Endothelial cell of umbilical vein (primary cell): ENCODE results near the gene ARMC8. TPM values are rescaled to one million over a fixed set of nuclear protein-coding genes. Genes with fewer than 3 reads are reported as not detected.

Experiments used
- BruUV-seq: library from RNA; stranded (reverse); fragments of 400-500 nt; replicated peaks from 2 replicates; lab custom pipeline; 2021; lab: Mats Ljungman, UMichigan
- CTCF ChIA-PET: fragments of 300-600, 350-600 bp; sonication (Branson Sonifier 250); formaldehyde crosslinking; loops from one replicate; lab custom pipeline; 2021; ENCODE audit warnings: antibody characterized with exemption, inconsistent platforms; lab: Charles Lee
- POLR2A ChIA-PET: fragments of 300-600, 350-600 bp; sonication (Branson Sonifier 250); formaldehyde crosslinking; loops from one replicate; lab custom pipeline; 2021; ENCODE audit warnings: antibody characterized with exemption, inconsistent platforms; lab: Charles Lee
- DNase-seq: peaks from one replicate; pipeline ENCODE4 v3.0.0-alpha.2; 2011; ENCODE audit warnings: low read depth, low spot score
- FAIRE-seq: peaks from 2 replicates; lab custom pipeline; 2011; peaks lifted over from hg19 to GRCh38; lab: Jason Lieb, UNC
- H2AFZ ChIP-seq: 2 replicates; pipeline ENCODE4 v1.6.0; 2012; ENCODE audit warnings: low read depth, low read length, control low read depth, inconsistent platforms
- H3K27ac ChIP-seq: 2 replicates; pipeline ENCODE4 v1.5.1; 2011; ENCODE audit warnings: low read depth, mild to moderate bottlenecking, control low read depth, low read length, moderate library complexity; ENCODE audit not compliant: insufficient read depth
- H3K27me3 ChIP-seq, 2 experiments: 2 replicates each; pipeline versions ENCODE4 v1.6.0 to v1.6.1; 2011; ENCODE audit warnings: low read length in 2 of 2, mixed read lengths in 1 of 2; ENCODE audit not compliant: control insufficient read depth in 2 of 2, insufficient read depth in 2 of 2
- H3K36me3 ChIP-seq, 2 experiments: 2 replicates in 1 of 2; 3 replicates in 1 of 2; pipeline ENCODE4 v1.5.1; 2011; ENCODE audit warnings: low read length in 2 of 2, mild to moderate bottlenecking in 1 of 2, moderate library complexity in 1 of 2; ENCODE audit not compliant: control insufficient read depth in 2 of 2, insufficient read depth in 2 of 2; ENCODE audit errors: extremely low read depth in 1 of 2
- H3K4me1 ChIP-seq: 3 replicates; pipeline ENCODE4 v1.5.1; 2011; ENCODE audit warnings: mild to moderate bottlenecking, low read length; ENCODE audit not compliant: control insufficient read depth, insufficient read depth; ENCODE audit errors: extremely low read depth
- H3K4me2 ChIP-seq: 2 replicates; pipeline ENCODE4 v1.6.1; 2011; ENCODE audit warnings: low read length, control low read depth, mixed read lengths; ENCODE audit not compliant: insufficient read depth
- H3K4me3 ChIP-seq, 3 experiments: fragments of 200-600 bp in 1 of 3; sonication (generic), shearing (Covaris generic) in 1 of 3; replicated peaks in 1 of 3; 2 replicates each; pipeline ENCODE4 v1.5.1; 2011 to 2016; ENCODE audit warnings: control low read depth in 3 of 3, low read length in 3 of 3, mild to moderate bottlenecking in 2 of 3, inconsistent platforms in 1 of 3, low read depth in 1 of 3, moderate library complexity in 1 of 3; ENCODE audit not compliant: insufficient read depth in 1 of 3
- H3K79me2 ChIP-seq: 2 replicates; pipeline ENCODE4 v1.6.0; 2012; ENCODE audit warnings: low read length, inconsistent platforms; ENCODE audit not compliant: control insufficient read depth, insufficient read depth
- H3K9ac ChIP-seq: replicated peaks from 2 replicates; pipeline ENCODE3; 2011; ENCODE audit warnings: low read length, control low read depth; ENCODE audit not compliant: insufficient read depth; ENCODE audit errors: extremely low read depth
- H3K9me1 ChIP-seq: replicated peaks from 3 replicates; pipeline ENCODE4 v1.6.0; 2011; ENCODE audit warnings: mild to moderate bottlenecking, low read length; ENCODE audit not compliant: control insufficient read depth, insufficient read depth; ENCODE audit errors: extremely low read depth
- H3K9me3 ChIP-seq: replicated peaks from 2 replicates; pipeline ENCODE4 v1.5.1; 2012; ENCODE audit warnings: low read length, inconsistent platforms; ENCODE audit not compliant: control insufficient read depth, insufficient read depth
- H4K20me1 ChIP-seq: replicated peaks from 2 replicates; pipeline ENCODE3; 2011; ENCODE audit warnings: mild to moderate bottlenecking, low read length; ENCODE audit not compliant: control insufficient read depth, insufficient read depth; ENCODE audit errors: extremely low read depth
- CTCF ChIP-seq, 2 donors: IDR thresholded peaks; 1 replicate in 1 of 2; 2 replicates in 1 of 2; pipeline ENCODE4 v1.5.1; 2011; ENCODE audit warnings: low read length in 2 of 2, mild to moderate bottlenecking in 2 of 2, moderate library complexity in 2 of 2, control low read depth in 1 of 2, inconsistent platforms in 1 of 2, low read depth in 1 of 2; ENCODE audit not compliant: insufficient read depth in 1 of 2; ENCODE audit errors: extremely low read depth in 1 of 2
- EZH2 ChIP-seq: IDR thresholded peaks from 2 replicates; pipeline ENCODE4 v1.6.1; 2012; ENCODE audit warnings: borderline replicate concordance, low read depth, mild to moderate bottlenecking, moderate library complexity, low read length, inconsistent platforms; ENCODE audit not compliant: severe bottlenecking
- FOS ChIP-seq: IDR thresholded peaks from 2 replicates; pipeline ENCODE4 v1.6.1; 2011; ENCODE audit warnings: mild to moderate bottlenecking, low read length, moderate library complexity, borderline replicate concordance; ENCODE audit not compliant: insufficient read depth
- GATA2 ChIP-seq: IDR thresholded peaks from 2 replicates; pipeline ENCODE4 v1.7.0; 2011; ENCODE audit warnings: low read depth, mild to moderate bottlenecking, moderate library complexity, mixed read lengths, low read length; ENCODE audit not compliant: insufficient read length, insufficient read depth
- JUN ChIP-seq: IDR thresholded peaks from 2 replicates; pipeline ENCODE4 v1.6.1; 2011; ENCODE audit warnings: borderline replicate concordance, low read depth; ENCODE audit not compliant: insufficient read length, insufficient read depth
- MAX ChIP-seq: IDR thresholded peaks from 2 replicates; pipeline ENCODE4 v1.6.1; 2011; ENCODE audit not compliant: insufficient read depth, insufficient read length
- MYC ChIP-seq: IDR thresholded peaks from one replicate; pipeline ENCODE4 v1.6.1; 2011; ENCODE audit warnings: mild to moderate bottlenecking, low read depth, low read length
- POLR2A ChIP-seq: IDR thresholded peaks from 2 replicates; pipeline ENCODE4 v1.6.1; 2012; ENCODE audit warnings: low read depth, mild to moderate bottlenecking, control low read depth, low read length
- POLR2AphosphoS5 ChIP-seq: IDR thresholded peaks from 2 replicates; pipeline ENCODE4 v1.6.1; 2012; ENCODE audit warnings: low read depth, mild to moderate bottlenecking, control low read depth, low read length, moderate library complexity; ENCODE audit not compliant: insufficient read depth
- dilution Hi-C: fragments of 300-500 bp; cut with MboI; formaldehyde crosslinking; loops from one replicate; pipeline ENCODE4 v1.15.0; 2019; ENCODE audit warnings: low sequenced_read_pairs; ENCODE audit not compliant: extremely low pct_ligation_motif_present
- intact Hi-C: fragments of 100-400 bp; cut with micrococcal nuclease; formaldehyde crosslinking; loops from one replicate; pipeline ENCODE4 v1.10.0; 2022
- polyA plus RNA-seq, 4 experiments: library from polyadenylated mRNA; depleted of rRNA in 3 of 4; stranded (reverse) in 3 of 4; unstranded in 1 of 4; fragments of >200 nt; gene quantifications; 2 replicates each; pipeline versions ENCODE4 v1.2.1 to v1.2.3, GENCODE V29; 2011 to 2012; ENCODE audit warnings: missing spikeins in 1 of 4
- total RNA-seq: library from RNA; stranded (reverse); gene quantifications from 2 replicates; pipeline ENCODE4 v1.2.3, GENCODE V29; 2021

The ARMC8 gene
- total and polyA plus RNA-seq, 2 donors (not counting 3 experiments of a cell fraction or from before 2014, with no cell fraction given), result 39.6 to 46.0 TPM

GRCh38 chr3:138222131-138222941 lies 35.2 kb downstream of the ARMC8 start:
- Histone ChIP-seq H3K9ac (no peak overlapping the region), H3K27me3 (no peaks in the 10 kb centered on the region), H3K79me2 (peaks cover 39% of the 10 kb centered on the region), H3K4me3 (no peak overlapping the region), H3K4me2 (peak overlapping the region; percentile 26), H3K36me3 (peaks cover 7 to 12% of the 10 kb centered on the region in 2 experiments), H4K20me1 (peaks cover 13% of the 10 kb centered on the region), H2AFZ (no peak overlapping the region), H3K9me1 (no peaks in the 10 kb centered on the region), H3K4me1 (peaks cover 35% of the 10 kb centered on the region), H3K27ac (no peak overlapping the region), H3K9me3 (no peaks in the 10 kb centered on the region)
- dilution Hi-C loops (no loop called here), intact Hi-C loops (no loop called here)
- POLR2A ChIA-PET, result no interaction called here
- no peak for DNase-seq
- TF ChIP-seq GATA2, result no peak
- TF ChIP-seq FOS, result no peak
- no peak for TF ChIP-seq POLR2AphosphoS5
- no peak for TF ChIP-seq MYC
- FAIRE-seq, result peak; percentile 28
- no TSS peak for BruUV-seq
- CTCF ChIA-PET, result interaction anchor here (1.6 kb wide), 1 partner anchor 9 kb away, joined by 6 read pairs; no protein-coding TSS in a partner anchor

- Histone ChIP-seq H3K36me3 (peaks cover 7 to 12% of the 10 kb centered on the region in 2 experiments), H2AFZ (no peak overlapping the region), H4K20me1 (peaks cover 13% of the 10 kb centered on the region), H3K9me3 (no peaks in the 10 kb centered on the region), H3K27ac (no peak overlapping the region), H3K9me1 (no peaks in the 10 kb centered on the region), H3K79me2 (peaks cover 36% of the 10 kb centered on the region), H3K4me3 (no peak overlapping the region), H3K4me1 (peaks cover 35% of the 10 kb centered on the region), H3K4me2 (no peak overlapping the region), H3K9ac (no peak overlapping the region), H3K27me3 (no peaks in the 10 kb centered on the region)
- ChIA-PET POLR2A (no interaction called here), CTCF (interaction anchor here (1.6 kb wide), 1 partner anchor 8 kb away, joined by 6 read pairs; no protein-coding TSS in a partner anchor)
- no peak for FAIRE-seq
- DNase-seq, result no peak
- TF ChIP-seq MYC (no peak), POLR2A (no peak), JUN (no peak), EZH2 (no peak), FOS (no peak), GATA2 (no peak), POLR2AphosphoS5 (no peak), MAX (no peak), CTCF (IDR thresholded peaks at IDR 0.05; ENCODE audit: extremely low read depth in 1 of 2, insufficient read depth in 1 of 2, low read depth in 1 of 2, low read length in 2 of 2) (no peak)
- dilution Hi-C loops (no loop called here), intact Hi-C loops (no loop called here)
- BruUV-seq, result no TSS peak
Measured at GRCh38 chr3:138222942-138223287, 35.8 kb downstream of the ARMC8 start.
